Endothelial cell (in vitro differentiated cells): ENCODE results near the gene PRAF2. TPM values are rescaled to one million over a fixed set of nuclear protein-coding genes. Genes with fewer than 3 reads are reported as not detected.

Experiments
- DNase-seq: peaks from one replicate; pipeline ENCODE4 v3.0.0; 2021; ENCODE audit warnings: low spot score
- H3K27ac Mint-ChIP-seq: one replicate; pipeline ENCODE4 v1.8.0; 2021; ENCODE audit warnings: mixed read lengths, inconsistent platforms; ENCODE audit not compliant: unreplicated experiment
- H3K27me3 Mint-ChIP-seq: one replicate; pipeline ENCODE4 v1.8.0; 2021; ENCODE audit warnings: mild to moderate bottlenecking, moderate library complexity, mixed read lengths, inconsistent platforms; ENCODE audit not compliant: unreplicated experiment
- H3K36me3 Mint-ChIP-seq: one replicate; pipeline ENCODE4 v1.8.0; 2021; ENCODE audit warnings: mild to moderate bottlenecking, low read depth, mixed read lengths, inconsistent platforms; ENCODE audit not compliant: unreplicated experiment
- H3K4me1 Mint-ChIP-seq: one replicate; pipeline ENCODE4 v1.8.0; 2021; ENCODE audit warnings: mild to moderate bottlenecking, mixed read lengths, inconsistent platforms; ENCODE audit not compliant: unreplicated experiment
- H3K4me3 Mint-ChIP-seq: one replicate; pipeline ENCODE4 v1.8.0; 2021; ENCODE audit warnings: mild to moderate bottlenecking, mixed read lengths, inconsistent platforms; ENCODE audit not compliant: unreplicated experiment
- H3K9me3 Mint-ChIP-seq: one replicate; pipeline ENCODE4 v1.8.0; 2021; ENCODE audit warnings: mixed read lengths, inconsistent platforms; ENCODE audit not compliant: unreplicated experiment
- total RNA-seq: library from RNA; stranded (reverse); fragmentation: NEBNext Ultra II Directional; extraction: Animal tissue kit (Norgen Biotek cat#: 25700); gene quantifications from one replicate; pipeline ENCODE4 v1.2.1, GENCODE V29; 2021; ENCODE audit not compliant: unreplicated experiment
- TF ChIP-seq, protein P1 (sequence below): fragments of 200-600 bp; sonication (generic); IDR thresholded peaks from one replicate; pipeline ENCODE4 v1.5.0; 2021; ENCODE audit warnings: antibody characterized with exemption; ENCODE audit not compliant: unreplicated experiment

Gene PRAF2
- total RNA-seq, 1 donor from 2014 or later: 22.3 TPM

GRCh38 chrX:49061916-49062315 lies 11.9 kb downstream of the PRAF2 start:
- H3K4me3 Mint-ChIP-seq: no peak overlapping the region
- H3K27ac Mint-ChIP-seq: no peak overlapping the region
- no peaks in the 10 kb centered on the region for H3K4me1 Mint-ChIP-seq
- TF ChIP-seq, protein P1, sequence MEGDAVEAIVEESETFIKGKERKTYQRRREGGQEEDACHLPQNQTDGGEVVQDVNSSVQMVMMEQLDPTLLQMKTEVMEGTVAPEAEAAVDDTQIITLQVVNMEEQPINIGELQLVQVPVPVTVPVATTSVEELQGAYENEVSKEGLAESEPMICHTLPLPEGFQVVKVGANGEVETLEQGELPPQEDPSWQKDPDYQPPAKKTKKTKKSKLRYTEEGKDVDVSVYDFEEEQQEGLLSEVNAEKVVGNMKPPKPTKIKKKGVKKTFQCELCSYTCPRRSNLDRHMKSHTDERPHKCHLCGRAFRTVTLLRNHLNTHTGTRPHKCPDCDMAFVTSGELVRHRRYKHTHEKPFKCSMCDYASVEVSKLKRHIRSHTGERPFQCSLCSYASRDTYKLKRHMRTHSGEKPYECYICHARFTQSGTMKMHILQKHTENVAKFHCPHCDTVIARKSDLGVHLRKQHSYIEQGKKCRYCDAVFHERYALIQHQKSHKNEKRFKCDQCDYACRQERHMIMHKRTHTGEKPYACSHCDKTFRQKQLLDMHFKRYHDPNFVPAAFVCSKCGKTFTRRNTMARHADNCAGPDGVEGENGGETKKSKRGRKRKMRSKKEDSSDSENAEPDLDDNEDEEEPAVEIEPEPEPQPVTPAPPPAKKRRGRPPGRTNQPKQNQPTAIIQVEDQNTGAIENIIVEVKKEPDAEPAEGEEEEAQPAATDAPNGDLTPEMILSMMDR: no peak
- no peaks in the 10 kb centered on the region for H3K9me3 Mint-ChIP-seq
- H3K36me3 Mint-ChIP-seq: peaks cover 10% of the 10 kb centered on the region
- DNase-seq: no peak
- peaks cover 4% of the 10 kb centered on the region for H3K27me3 Mint-ChIP-seq

- H3K9me3 Mint-ChIP-seq: no peaks in the 10 kb centered on the region
- H3K4me1 Mint-ChIP-seq: no peaks in the 10 kb centered on the region
- TF ChIP-seq, protein P1: no peak
- no peak overlapping the region for H3K27ac Mint-ChIP-seq
- H3K36me3 Mint-ChIP-seq: peaks cover 10% of the 10 kb centered on the region
- peaks cover 4% of the 10 kb centered on the region for H3K27me3 Mint-ChIP-seq
- DNase-seq: no peak
- H3K4me3 Mint-ChIP-seq: no peak overlapping the region
Observed at GRCh38 chrX:49061490-49061889, 12.3 kb downstream of the PRAF2 start.

DNA sequence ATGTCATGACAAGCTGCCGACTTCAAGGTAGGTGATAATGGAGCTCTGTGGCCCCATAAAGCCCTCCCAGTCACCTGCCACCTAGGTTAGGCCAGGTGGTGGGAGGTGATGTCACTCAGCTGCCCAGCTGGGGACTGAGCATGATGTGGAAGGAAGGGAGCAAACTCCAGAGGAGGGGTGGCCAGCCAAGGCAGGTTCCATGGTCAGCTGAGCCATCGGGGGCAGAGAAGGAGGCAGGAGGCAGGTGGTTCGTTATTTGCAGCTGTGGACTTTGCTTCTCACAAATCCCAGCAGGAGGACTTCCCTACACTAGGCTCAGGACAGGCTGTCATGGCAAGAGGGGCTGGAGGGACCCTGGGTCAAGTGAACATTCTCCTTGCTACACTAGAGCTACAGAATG lies 12.9 kb downstream of the PRAF2 start:
- Mint-ChIP-seq H3K36me3 (peaks cover 11% of the 10 kb centered on the region), H3K4me3 (no peak overlapping the region), H3K27ac (no peak overlapping the region), H3K4me1 (peaks cover 2% of the 10 kb centered on the region), H3K27me3 (peaks cover 4% of the 10 kb centered on the region), H3K9me3 (no peaks in the 10 kb centered on the region)
- no peak for DNase-seq
- TF ChIP-seq, protein P1: no peak

DNA sequence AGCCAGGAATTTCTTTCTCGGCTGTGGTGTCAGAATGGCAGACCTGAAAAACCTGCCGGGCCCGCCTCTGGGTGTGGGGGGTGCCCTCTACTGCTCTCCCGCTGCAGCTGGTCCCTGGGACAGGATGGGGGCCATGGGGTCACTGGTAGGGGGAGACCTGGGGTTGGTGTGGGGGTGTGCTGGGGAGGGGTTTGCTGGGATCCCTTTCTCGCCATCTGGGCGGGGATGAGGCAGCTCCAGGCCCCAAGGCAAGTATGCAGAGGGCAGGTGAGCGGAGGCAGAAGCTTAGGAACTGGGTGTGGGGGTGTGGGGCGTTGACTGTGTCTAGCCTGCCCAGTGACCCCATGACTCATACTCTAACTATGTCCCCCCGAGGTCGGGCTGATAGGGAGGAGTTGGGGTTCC lies 14.1 kb downstream of the PRAF2 start:
- H3K27ac Mint-ChIP-seq: no peak overlapping the region
- DNase-seq: no peak
- no peaks in the 10 kb centered on the region for H3K9me3 Mint-ChIP-seq
- peaks cover 13% of the 10 kb centered on the region for H3K36me3 Mint-ChIP-seq
- no peak overlapping the region for H3K4me3 Mint-ChIP-seq
- H3K4me1 Mint-ChIP-seq: peaks cover 10% of the 10 kb centered on the region
- TF ChIP-seq, protein P1: no peak
- peaks cover 6% of the 10 kb centered on the region for H3K27me3 Mint-ChIP-seq

- TF ChIP-seq, protein P1: no peak
- Mint-ChIP-seq H3K36me3 (peaks cover 17% of the 10 kb centered on the region), H3K4me1 (peaks cover 14% of the 10 kb centered on the region), H3K27me3 (peaks cover 7% of the 10 kb centered on the region), H3K9me3 (no peaks in the 10 kb centered on the region), H3K4me3 (peak overlapping the region; percentile 56), H3K27ac (no peak overlapping the region)
- DNase-seq: no peak
Observed at GRCh38 chrX:49059201-49059600, 14.6 kb downstream of the PRAF2 start.
